GM12864 (cell line): ENCODE measurements around the gene WFDC10B.
A peak's percentile ranks its signal among the peaks of the same experiment; 100 is the strongest.
"Not testable (repeated sequence)": the region's sequence is repeated elsewhere in the genome, so short reads cannot be mapped to it uniquely, and the experiment has no call there.

ENCODE experiments used
- DNase-seq: peaks from one replicate; pipeline ENCODE4 v3.0.0-alpha.2; 2011; ENCODE audit warnings: low read depth
- H3K4me3 ChIP-seq: 2 replicates; pipeline ENCODE4 v1.5.1; 2011; ENCODE audit warnings: mild to moderate bottlenecking, low read depth, low read length, control low read depth
- TF ChIP-seq, protein P1 (sequence below): IDR thresholded peaks from 2 replicates; pipeline ENCODE4 v1.5.1; 2011; ENCODE audit warnings: low read depth, mild to moderate bottlenecking, moderate library complexity, low read length, control low read depth, inconsistent platforms; ENCODE audit errors: missing control alignments

Gene WFDC10B

DNA sequence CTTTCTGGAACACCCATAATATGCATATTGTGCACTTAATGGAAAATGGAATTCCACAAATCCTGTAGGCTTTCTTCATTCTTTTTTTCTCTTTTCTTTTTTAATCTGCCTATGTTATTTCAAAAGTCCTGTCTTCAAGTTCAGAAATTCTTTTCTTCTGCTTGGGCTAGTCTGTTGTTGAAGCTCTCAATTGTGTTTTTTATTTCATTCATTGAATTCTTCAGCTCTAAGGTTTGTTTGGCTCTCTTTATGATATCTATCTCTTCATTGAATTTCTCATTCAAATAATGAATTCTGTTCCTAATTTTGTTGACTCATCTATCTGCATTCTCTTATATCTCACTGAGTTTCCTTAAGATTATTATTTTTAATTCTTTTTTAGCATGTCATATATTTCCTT lies 27.4 kb upstream of the WFDC10B start:
- DNase-seq: no peak
- H3K4me3 ChIP-seq: no peak overlapping the region
- TF ChIP-seq, protein P1, sequence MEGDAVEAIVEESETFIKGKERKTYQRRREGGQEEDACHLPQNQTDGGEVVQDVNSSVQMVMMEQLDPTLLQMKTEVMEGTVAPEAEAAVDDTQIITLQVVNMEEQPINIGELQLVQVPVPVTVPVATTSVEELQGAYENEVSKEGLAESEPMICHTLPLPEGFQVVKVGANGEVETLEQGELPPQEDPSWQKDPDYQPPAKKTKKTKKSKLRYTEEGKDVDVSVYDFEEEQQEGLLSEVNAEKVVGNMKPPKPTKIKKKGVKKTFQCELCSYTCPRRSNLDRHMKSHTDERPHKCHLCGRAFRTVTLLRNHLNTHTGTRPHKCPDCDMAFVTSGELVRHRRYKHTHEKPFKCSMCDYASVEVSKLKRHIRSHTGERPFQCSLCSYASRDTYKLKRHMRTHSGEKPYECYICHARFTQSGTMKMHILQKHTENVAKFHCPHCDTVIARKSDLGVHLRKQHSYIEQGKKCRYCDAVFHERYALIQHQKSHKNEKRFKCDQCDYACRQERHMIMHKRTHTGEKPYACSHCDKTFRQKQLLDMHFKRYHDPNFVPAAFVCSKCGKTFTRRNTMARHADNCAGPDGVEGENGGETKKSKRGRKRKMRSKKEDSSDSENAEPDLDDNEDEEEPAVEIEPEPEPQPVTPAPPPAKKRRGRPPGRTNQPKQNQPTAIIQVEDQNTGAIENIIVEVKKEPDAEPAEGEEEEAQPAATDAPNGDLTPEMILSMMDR: no peak

DNA sequence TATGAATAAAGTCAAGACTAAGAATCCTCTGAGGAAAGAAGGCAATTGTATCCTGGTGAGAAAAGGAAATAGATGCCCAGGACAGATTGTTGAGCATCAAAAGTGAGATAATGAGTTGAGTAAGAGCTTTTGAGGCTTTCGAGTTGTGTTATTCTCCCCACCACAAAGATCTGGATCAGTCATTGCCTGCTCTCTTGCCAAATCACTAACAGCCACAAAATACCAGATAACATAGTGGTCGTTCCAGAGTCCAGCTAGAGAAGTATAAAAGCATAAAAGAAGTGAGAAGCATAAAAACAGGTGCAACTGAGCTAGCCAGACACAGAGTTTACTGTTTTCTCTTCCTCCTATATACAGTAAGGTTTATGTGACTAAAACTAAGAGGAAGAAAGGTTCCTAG lies 22.2 kb upstream of the WFDC10B start:
- H3K4me3 ChIP-seq: no peak overlapping the region
- DNase-seq: no peak
- TF ChIP-seq, protein P1: no peak

DNA sequence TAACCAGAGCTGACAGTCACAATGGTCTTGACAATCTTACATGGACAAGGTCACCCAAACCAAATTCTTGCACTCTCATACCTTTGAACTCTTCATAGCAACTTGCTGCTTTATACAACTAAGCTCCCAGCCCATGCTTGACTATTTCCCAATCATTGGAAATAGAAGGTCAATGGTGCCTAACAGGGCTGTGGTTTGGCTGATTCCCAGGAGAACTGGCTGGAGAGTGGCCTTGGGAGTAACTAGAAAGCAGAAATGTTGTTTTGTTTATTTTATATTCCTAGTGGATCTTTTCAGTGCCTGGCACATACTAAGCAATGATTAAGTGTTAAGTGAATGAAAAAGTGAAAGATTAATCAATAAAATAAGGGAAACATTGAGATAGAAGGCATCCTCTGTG lies 20.3 kb upstream of the WFDC10B start:
- TF ChIP-seq, protein P1: no peak
- H3K4me3 ChIP-seq: no peak overlapping the region
- no peak for DNase-seq

DNA sequence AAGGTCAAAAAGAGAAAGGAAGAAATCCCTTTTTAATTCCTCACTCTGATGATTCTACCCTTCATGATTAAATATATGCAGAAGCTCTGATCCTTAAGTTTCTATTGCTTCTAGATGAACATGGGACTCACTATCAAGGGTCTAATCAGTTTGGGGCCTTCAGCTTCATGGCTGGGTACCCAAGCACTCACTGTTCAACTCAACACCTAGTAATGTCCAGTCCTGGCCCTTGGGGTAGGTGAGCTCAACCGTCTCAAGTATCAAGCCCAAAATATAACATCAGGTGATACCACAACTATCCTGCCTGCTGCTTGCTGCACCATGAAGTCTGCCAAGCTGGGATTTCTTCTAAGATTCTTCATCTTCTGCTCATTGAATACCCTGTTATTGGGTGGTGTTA lies 17.2 kb upstream of the WFDC10B start, which contains the start of gene SPINT4:
Gene SPINT4, plus strand, starts transcription at position 301 of the 400 bp plus-strand sequence. Its CDS starts 21 bp downstream, at position 322.
- no peak within 1 kb of the TSS for H3K4me3 ChIP-seq
- DNase-seq: no peak
- TF ChIP-seq, protein P1: no peak

DNA sequence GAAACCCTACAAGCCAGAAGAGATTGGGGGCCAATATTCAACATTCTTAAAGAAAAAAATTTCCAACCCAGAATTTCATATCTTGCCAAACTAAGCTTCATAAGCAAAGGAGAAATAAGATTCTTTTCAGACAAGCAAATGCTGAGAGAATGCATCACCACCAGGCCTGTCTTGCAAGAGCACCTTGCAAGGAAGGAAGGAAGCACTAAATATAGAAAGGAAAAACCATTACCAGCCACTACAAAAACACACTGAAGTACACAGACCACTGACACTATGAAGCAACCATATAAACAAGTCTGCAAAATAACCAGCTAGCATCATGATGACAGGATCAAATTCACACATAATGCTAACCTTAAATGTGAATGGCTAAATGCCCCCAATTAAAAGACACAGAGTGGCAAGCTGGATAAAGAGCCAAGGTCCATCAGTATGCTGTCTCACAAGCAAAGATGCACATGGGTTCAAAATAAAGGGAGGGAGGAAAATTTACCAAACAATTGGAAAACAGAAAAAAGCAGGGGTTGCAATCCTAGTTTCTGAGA lies 11.4 kb upstream of the WFDC10B start:
- H3K4me3 ChIP-seq, DNase-seq: not testable (repeated sequence)

DNA sequence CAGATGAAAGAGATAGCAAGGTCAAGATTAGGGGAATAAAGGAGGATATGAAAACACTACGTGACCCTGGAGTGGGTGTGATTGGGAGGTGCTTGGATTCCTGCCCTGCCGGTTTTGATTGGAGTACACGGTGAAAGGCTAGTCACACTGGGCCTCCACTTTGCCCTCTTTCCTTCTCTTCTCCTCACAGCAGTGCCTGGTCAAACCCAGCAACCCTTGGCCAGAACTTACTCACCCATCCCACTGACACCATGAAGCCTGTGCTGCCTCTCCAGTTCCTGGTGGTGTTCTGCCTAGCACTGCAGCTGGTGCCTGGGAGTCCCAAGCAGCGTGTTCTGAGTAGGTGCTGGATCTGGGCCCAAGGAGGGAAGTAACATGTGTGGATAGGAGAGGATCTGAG lies 2.9 kb downstream of the WFDC10B start, which contains the start of gene WFDC13:
Gene WFDC13, plus strand, starts transcription at position 166 of the 400 bp plus-strand sequence. Its CDS starts 86 bp downstream, at position 252.
- H3K4me3 ChIP-seq: no peak within 1 kb of the TSS
- no peak for DNase-seq
- TF ChIP-seq, protein P1: no peak

DNA sequence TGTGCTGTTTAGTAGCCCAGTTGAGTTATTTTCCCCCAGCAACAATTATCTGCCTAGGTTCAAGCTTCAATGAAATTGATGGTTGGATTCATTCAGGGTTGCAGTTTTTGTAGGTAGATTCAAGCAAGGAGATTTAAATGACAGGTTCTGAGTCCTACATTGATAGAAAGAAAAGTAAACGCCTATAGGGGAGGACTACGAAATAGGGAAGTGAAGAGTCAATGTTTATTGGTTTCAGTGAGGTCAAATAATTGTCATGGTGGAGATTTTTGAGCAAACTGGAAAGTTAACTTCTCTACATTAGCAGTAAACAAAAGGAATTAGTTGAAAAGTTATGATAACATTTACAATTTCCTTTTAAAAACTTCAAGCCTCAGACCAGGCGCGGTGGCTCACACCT lies 3.7 kb downstream of the WFDC10B start:
- DNase-seq: peak; percentile 12
- H3K4me3 ChIP-seq: no peak overlapping the region
- TF ChIP-seq, protein P1: no peak

DNA sequence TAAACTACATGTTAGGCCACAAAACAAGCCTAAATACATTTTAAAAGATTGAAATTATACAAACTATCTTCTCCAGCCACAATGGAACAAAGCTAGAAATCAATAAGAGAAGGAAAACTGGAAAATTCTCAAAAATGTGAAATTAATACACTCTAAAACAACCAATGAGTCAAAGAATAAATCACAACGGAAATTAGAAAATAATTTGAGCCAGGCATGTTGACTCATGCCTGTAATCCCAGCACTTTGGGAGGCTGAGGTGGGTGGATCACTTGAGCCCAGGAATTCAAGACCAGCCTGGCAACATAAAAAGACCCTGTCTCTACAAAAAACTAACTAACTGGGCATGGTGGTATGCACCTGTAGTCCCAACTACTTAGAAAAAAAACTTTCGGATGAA lies 9.3 kb downstream of the WFDC10B start:
- TF ChIP-seq, protein P1: no peak
- DNase-seq: no peak
- H3K4me3 ChIP-seq: no peak overlapping the region

DNA sequence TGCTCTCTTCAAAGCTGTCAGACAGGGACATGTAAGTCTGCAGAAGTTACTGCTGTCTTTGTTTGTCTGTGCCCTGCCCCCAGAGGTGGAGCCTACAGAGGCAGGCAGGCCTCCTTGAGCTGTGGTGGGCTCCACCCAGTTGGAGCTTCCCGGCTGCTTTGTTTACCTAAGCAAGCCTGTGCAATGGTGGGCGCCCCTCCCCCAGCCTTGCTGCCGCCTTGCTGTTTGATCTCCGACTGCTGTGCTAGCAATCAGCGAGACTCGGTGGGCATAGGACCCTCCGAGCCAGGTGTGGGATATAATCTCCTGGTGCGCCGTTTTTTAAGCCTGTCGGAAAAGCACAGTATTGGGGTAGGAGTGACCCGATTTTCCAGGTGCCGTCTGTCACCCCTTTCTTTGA lies 11.5 kb downstream of the WFDC10B start:
- not testable (repeated sequence) for DNase-seq, H3K4me3 ChIP-seq
